HG02943 (cell line): ENCODE results near the gene HNRNPF.
A peak's percentile ranks its signal among the peaks of the same experiment; 100 is the strongest.

Experiments used
- ATAC-seq: cut with Tn5 transposase; IDR thresholded peaks from one replicate; pipeline ENCODE4 v1.9.1; 2021; ENCODE audit warnings: mild to moderate bottlenecking, low read depth, moderate library complexity; ENCODE audit not compliant: unreplicated experiment

Gene HNRNPF

GRCh38 chr10:43383204-43383971, 25.6 kb downstream of the HNRNPF start:
- no peak for ATAC-seq

- ATAC-seq, result no peak
Measured at GRCh38 chr10:43380610-43381222, 28.3 kb downstream of the HNRNPF start.

- ATAC-seq, result no peak
Measured at GRCh38 chr10:43377424-43377883, 31.5 kb downstream of the HNRNPF start.

GRCh38 chr10:43376828-43377423, 32.1 kb downstream of the HNRNPF start:
- no peak for ATAC-seq

- no peak for ATAC-seq
Measured at GRCh38 chr10:43376046-43376635, 32.8 kb downstream of the HNRNPF start.

- ATAC-seq, result no peak
Measured at GRCh38 chr10:43375401-43376020, 33.5 kb downstream of the HNRNPF start.

- ATAC-seq, result no peak
Measured at GRCh38 chr10:43374194-43374593, 34.8 kb downstream of the HNRNPF start.

GRCh38 chr10:43373461-43373860, 35.5 kb downstream of the HNRNPF start:
- ATAC-seq, result no peak

GRCh38 chr10:43372765-43373361, 36.1 kb downstream of the HNRNPF start:
- ATAC-seq, result no peak

- ATAC-seq, result no peak
Measured at GRCh38 chr10:43371418-43371817, 37.6 kb downstream of the HNRNPF start, which contains the start of gene FXYD4. TSS of gene FXYD4 (plus strand) at chr10:43371636. CDS start at chr10:43373747, 2,111 bp downstream.

GRCh38 chr10:43370671-43371215, 38.2 kb downstream of the HNRNPF start:
- no peak for ATAC-seq

- ATAC-seq, result no peak
Measured at GRCh38 chr10:43369921-43370320, 39.1 kb downstream of the HNRNPF start.

- ATAC-seq, result no peak
Measured at GRCh38 chr10:43365001-43365400, 44.0 kb downstream of the HNRNPF start.

- ATAC-seq, result peak; percentile 96
Measured at GRCh38 chr10:43362191-43362839, 46.7 kb downstream of the HNRNPF start.

GRCh38 chr10:43361547-43362190, 47.3 kb downstream of the HNRNPF start:
- ATAC-seq, result no peak

- no peak for ATAC-seq
Measured at GRCh38 chr10:43360086-43360485, 48.9 kb downstream of the HNRNPF start.

- ATAC-seq, result no peak
Measured at GRCh38 chr10:43355749-43356371, 53.1 kb downstream of the HNRNPF start.

GRCh38 chr10:43354879-43355380, 54.1 kb downstream of the HNRNPF start:
- ATAC-seq, result no peak

GRCh38 chr10:43354330-43354635, 54.7 kb downstream of the HNRNPF start:
- ATAC-seq, result no peak
